Heart right ventricle (tissue), 16 donors: ENCODE data around the gene XRCC5. TPM values are rescaled to one million over a fixed set of nuclear protein-coding genes. Genes with fewer than 3 reads are reported as not detected.

Source experiments
- ATAC-seq, 8 donors: fragments of 200-7000 bp; cut with Tn5 transposase; one replicate each; pipeline ENCODE4 v1.9.1; 2020; ENCODE audit warnings: mild to moderate bottlenecking in 8 of 8, moderate library complexity in 8 of 8, moderate number of reproducible peaks in 1 of 8
- DNase-seq, 2 donors: peaks; one replicate each; pipeline ENCODE4 v3.0.0-alpha.2; 2020
- H3K27ac ChIP-seq, 10 donors: fragments of 200-600 bp; sonication (generic) in 2 of 10; one replicate each; pipeline versions ENCODE4 v1.5.0 to v1.8.0; 2020 to 2022; ENCODE audit warnings: mild to moderate bottlenecking in 3 of 10
- H3K27me3 ChIP-seq, 7 donors: fragments of 200-600 bp; one replicate each; pipeline ENCODE4 v1.8.0; 2021 to 2022; ENCODE audit warnings: mild to moderate bottlenecking in 2 of 7
- H3K36me3 ChIP-seq, 9 donors: fragments of 200-600 bp; sonication (generic) in 1 of 9; one replicate each; pipeline versions ENCODE4 v1.5.0 to v1.8.0; 2020 to 2022; ENCODE audit warnings: mild to moderate bottlenecking in 2 of 9
- H3K4me1 ChIP-seq, 9 donors: fragments of 200-600 bp; sonication (generic) in 1 of 9; one replicate each; pipeline versions ENCODE4 v1.5.0 to v1.8.0; 2020 to 2022; ENCODE audit warnings: mild to moderate bottlenecking in 4 of 9
- H3K4me3 ChIP-seq, 10 donors: fragments of 200-600 bp; sonication (generic) in 2 of 10; one replicate each; pipeline versions ENCODE4 v1.5.0 to v1.8.0; 2020 to 2022; ENCODE audit warnings: mild to moderate bottlenecking in 7 of 10, moderate library complexity in 2 of 10
- H3K9me3 ChIP-seq, 11 donors: fragments of 200-600 bp in 10 of 11; sonication (generic) in 2 of 11; one replicate each; pipeline versions ENCODE4 v1.5.0 to v1.8.0; 2013 to 2022; ENCODE audit warnings: mild to moderate bottlenecking in 2 of 11, control low read depth in 1 of 11, moderate library complexity in 1 of 11
- CTCF ChIP-seq, 9 donors: fragments of 200-600 bp; sonication (generic) in 2 of 9; IDR thresholded peaks; one replicate each; pipeline versions ENCODE4 v1.5.0 to v1.8.0; 2021 to 2022; ENCODE audit warnings: antibody characterized with exemption in 9 of 9, mild to moderate bottlenecking in 5 of 9, moderate library complexity in 1 of 9
- WGBS, 2 donors: extraction: QIAGEN DNeasy Blood & Tissue Kit; methylation state at CpG; one replicate each; pipeline ENCODE4 v1.1.7; 2013; ENCODE audit warnings: inconsistent platforms in 1 of 2; 5-methylcytosine and 5-hydroxymethylcytosine counted together
- intact Hi-C, 10 donors: fragments of 100-400 bp; cut with DNase I; formaldehyde crosslinking; loops; one replicate each; pipeline versions ENCODE4 v1.11.1 to v1.14.2; 2022
- polyA plus RNA-seq, 2 donors: library from polyadenylated mRNA; stranded (reverse); fragments of 200-250 nt; gene quantifications; one replicate each; pipeline ENCODE4 v1.2.3, GENCODE V29; 2013
- total RNA-seq, 10 donors: library from RNA; stranded (reverse); fragmentation: NEBNext Ultra II Directional in 3 of 10; extraction: Animal tissue kit (Norgen Biotek cat#: 25700) in 3 of 10; gene quantifications; one replicate each; pipeline versions ENCODE4 v1.2.1 to v1.2.4, GENCODE V29; 2021 to 2023
- donor health status: Arrhythmogenic right ventricular cardiomyopathy.
- donor health status: ischemic (EF 13 %, LVEDD 7.1; RV severe dilation, severe dysfunction).
- donor health status: healthy with polysubstance abuse.
- donor health status: DM: no; HTN: yes; CAD: no.
- donor health status: DM: no; HTN: no; CAD: no.
- donor health status: ischemic (EF 25% LVEDD 6.9; RV normal size, moderate dysfunction).
- donor health status: ischemic (EF 25% LVEDD 5.7; RV mildly dilated, moderate dysfunction).
- donor health status: healthy.
- donor health status: DM: yes; HTN: yes; CAD: no.
- donor health status: Ischemic cardiomyopathy.
- donor health status: ischemic (EF 35%, LVEDD 5.7; RV mildly dilated, moderate dysfunction).
- donor health status: nonischemic (EF 11% LVEDD 7.7; RV severe dilation, severe dysfunction).
- donor health status: DM: yes; HTN: yes; CAD: no.
- donor health status: PGD.
- donor health status: ischemic (EF 29% LVEDD 5.4; RV normal size, mild dysfunction).
- donor health status: nonischemic (EF 23%, LVEDD 6.1; RV moderate dilation, normal function).

The XRCC5 gene
- total and polyA plus RNA-seq, 12 donors, result 35.6 to 163 (median 134) TPM

- Histone ChIP-seq H3K27me3 (no peaks in the 10 kb centered on the region), H3K36me3 (peaks cover 0 to 98% (median 42%) of the 10 kb centered on the region in 9 donors), H3K27ac (no peak overlapping the region), H3K4me1 (peaks cover 0 to 4% (median 0%) of the 10 kb centered on the region in 9 donors), H3K4me3 (no peak overlapping the region), H3K9me3 (no peaks in the 10 kb centered on the region)
- 94% methylated on average over 5 of the region's 5 CpGs for WGBS, 2 donors
- TF ChIP-seq CTCF (IDR thresholded peaks at IDR 0.05), result no peak
- no peak for ATAC-seq
- no peak for DNase-seq
- intact Hi-C loops, result no loop called here
Observed at GRCh38 chr2:216164087-216164486, 54.9 kb downstream of the XRCC5 start.

GRCh38 chr2:216164576-216164975 lies 55.4 kb downstream of the XRCC5 start:
- Histone ChIP-seq H3K9me3 (no peaks in the 10 kb centered on the region), H3K36me3 (peaks cover 0 to 98% (median 44%) of the 10 kb centered on the region in 9 donors), H3K27me3 (no peaks in the 10 kb centered on the region), H3K4me3 (no peak overlapping the region), H3K27ac (no peak overlapping the region), H3K4me1 (peaks cover 0 to 6% (median 0%) of the 10 kb centered on the region in 9 donors)
- 88 to 91% methylated on average over 4 of the region's 4 CpGs for WGBS, 2 donors
- intact Hi-C loops, result no loop called here
- TF ChIP-seq CTCF (IDR thresholded peaks at IDR 0.05), result no peak
- DNase-seq, result no peak
- no peak for ATAC-seq

- DNase-seq, result no peak
- H3K4me3 ChIP-seq, result no peak overlapping the region
- 81 to 85% methylated on average over 4 of the region's 4 CpGs for WGBS, 2 donors
- no peak overlapping the region for H3K27ac ChIP-seq
- intact Hi-C loops, result no loop called here
- peaks cover 0 to 98% (median 36%) of the 10 kb centered on the region in 9 donors for H3K36me3 ChIP-seq
- no peak for TF ChIP-seq CTCF (IDR thresholded peaks at IDR 0.05)
- peaks cover 0 to 12% (median 0%) of the 10 kb centered on the region in 9 donors for H3K4me1 ChIP-seq
- H3K27me3 ChIP-seq, result no peaks in the 10 kb centered on the region
- ATAC-seq, result no peak
- no peaks in the 10 kb centered on the region for H3K9me3 ChIP-seq
Observed at GRCh38 chr2:216165711-216166110, 56.6 kb downstream of the XRCC5 start.

GRCh38 chr2:216169087-216169486 lies 59.9 kb downstream of the XRCC5 start:
- Histone ChIP-seq H3K4me3 (no peak overlapping the region), H3K36me3 (peaks cover 0 to 98% (median 7%) of the 10 kb centered on the region in 9 donors), H3K9me3 (no peaks in the 10 kb centered on the region), H3K27ac (no peak overlapping the region), H3K27me3 (no peaks in the 10 kb centered on the region), H3K4me1 (peaks cover 0 to 12% (median 0%) of the 10 kb centered on the region in 9 donors)
- DNase-seq, result no peak
- WGBS, 2 donors, result 94 to 95% methylated on average over 3 of the region's 3 CpGs
- ATAC-seq, result no peak
- intact Hi-C loops, result no loop called here
- no peak for TF ChIP-seq CTCF (IDR thresholded peaks at IDR 0.05)
